IPS-NIHi11 (cell line): Measurements from ENCODE around the gene RNF213.

Experiments
- DNase-seq: peaks from one replicate; pipeline ENCODE4 v3.0.0; 2012; ENCODE audit warnings: mixed read lengths, low spot score

The RNF213 gene

DNA sequence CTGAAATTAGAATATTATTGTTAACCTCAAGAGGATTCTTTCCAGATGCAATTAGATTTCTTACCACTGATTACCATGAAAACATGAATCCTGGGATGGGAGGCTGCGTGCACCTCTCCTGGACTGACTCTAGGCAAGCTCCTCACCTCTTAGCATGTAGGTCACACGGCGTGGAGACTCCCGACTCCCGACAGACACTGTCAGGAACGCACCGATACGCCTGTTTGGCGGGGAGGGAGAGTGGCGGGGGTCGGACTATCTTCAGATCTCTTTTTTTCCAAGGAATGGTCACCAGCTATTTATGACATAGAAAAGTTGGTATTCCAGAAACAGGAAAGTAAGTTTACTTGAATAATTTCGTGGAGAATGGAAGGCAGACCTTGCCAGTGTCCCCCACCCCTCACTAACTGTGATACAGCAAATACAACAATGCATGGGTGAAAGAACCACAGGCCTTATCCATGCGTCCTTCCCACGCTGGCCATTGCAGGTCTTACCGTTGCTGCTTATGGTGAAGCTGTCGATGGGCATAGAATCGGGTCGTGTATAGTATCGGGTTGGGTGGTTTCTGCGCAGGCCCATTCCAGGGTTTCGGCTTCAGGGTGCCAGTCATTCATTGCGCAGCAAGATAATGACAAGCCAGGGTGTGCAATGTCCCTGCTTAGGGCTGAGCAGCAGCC, 91.7 kb downstream of the RNF213 start:
- DNase-seq, result no peak

- no peak for DNase-seq
Observed at GRCh38 chr17:80352991-80353665, 92.5 kb downstream of the RNF213 start.

- DNase-seq, result no peak
Observed at GRCh38 chr17:80353718-80354275, 93.1 kb downstream of the RNF213 start.

GRCh38 chr17:80354336-80354735, 93.7 kb downstream of the RNF213 start:
- no peak for DNase-seq

GRCh38 chr17:80356231-80356856, 95.7 kb downstream of the RNF213 start:
- DNase-seq, result no peak

DNA sequence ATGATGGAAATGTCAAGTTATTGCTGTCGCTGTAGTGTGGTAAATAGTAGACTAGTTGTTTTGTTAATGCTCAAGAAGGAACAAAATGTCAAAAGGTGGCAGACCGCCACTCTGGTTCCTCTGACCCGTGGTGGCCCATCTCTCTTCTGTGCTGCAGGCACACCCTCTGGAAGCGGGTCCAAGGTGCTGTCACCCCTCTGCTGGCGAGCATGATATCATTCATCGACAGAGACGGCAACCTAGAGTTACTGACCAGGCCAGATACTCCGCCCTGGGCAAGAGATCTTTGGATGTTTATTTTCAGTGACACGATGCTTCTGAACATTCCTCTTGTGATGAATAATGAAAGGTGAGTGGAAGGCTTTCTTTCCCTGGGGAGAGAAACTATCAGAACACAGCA, 97.5 kb downstream of the RNF213 start:
- DNase-seq, result no peak

- no peak for DNase-seq
Observed at GRCh38 chr17:80358861-80359260, 98.2 kb downstream of the RNF213 start.

DNA sequence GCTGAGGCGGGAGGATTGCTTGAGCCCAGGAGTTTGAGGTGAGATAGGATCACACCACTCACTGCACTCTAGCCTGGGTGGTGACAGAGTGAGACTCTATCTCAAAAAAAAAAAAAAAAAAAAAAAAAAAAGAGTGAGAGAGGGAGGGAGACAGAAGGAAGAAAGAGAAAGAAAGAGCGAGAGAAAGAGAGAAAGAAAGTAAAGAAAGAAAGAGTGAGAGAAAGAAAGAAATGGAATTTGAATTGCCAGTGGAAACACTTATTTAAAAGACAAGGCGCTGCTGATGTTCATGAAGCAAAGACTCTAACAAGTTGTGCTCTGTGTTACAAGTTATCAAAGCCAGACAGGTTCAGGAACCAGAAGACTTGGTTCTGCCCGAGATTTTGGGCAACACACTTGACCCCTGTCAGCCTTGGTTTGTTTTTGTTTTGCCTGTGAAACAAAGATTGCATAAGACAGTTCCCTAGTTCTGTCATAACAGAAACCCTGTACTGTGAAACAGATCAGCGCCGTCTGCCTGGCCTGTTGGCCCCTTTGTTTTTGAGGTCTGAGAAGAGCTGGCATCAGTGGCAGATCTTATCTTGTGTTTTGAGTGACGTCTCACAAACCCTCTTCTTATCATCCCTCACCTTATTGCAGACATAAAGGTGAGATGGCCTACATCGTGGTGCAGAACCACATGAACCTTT, 98.9 kb downstream of the RNF213 start:
- DNase-seq, result no peak

GRCh38 chr17:80360396-80360795, 99.7 kb downstream of the RNF213 start:
- DNase-seq, result no peak

DNA sequence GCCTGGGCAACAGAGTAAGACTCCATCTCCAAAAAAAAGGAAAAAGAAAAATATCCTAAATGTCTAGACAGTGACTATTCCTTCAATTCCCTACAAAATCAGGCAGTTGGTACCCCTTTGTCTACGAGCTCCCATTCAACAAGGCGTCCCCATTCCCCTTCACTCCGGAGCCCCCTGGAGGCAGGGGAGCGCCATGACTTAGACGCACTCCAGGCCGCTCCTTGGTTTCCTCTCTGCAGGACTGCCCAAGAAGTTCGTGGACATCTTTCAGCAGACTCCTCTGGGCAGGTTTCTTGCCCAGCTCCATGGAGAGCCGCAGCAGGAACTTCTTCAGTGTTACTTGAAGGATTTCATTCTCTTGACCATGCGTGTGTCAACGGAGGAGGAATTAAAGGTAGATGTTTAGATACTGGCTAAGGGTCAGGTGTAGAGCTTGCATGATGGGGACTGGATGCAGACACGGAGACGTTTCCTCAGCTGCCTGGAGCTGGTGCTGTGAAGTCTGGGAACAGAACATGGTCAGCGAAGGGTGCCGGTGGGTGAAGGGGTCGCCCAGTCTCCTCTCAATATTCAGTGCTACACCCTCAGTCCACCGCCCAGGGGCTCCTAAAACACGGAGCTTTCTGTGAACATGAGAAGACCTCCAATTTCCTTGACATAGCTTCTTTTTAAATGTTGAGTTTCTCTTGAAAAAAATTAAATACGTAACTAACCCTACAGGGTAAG, 101.0 kb downstream of the RNF213 start:
- peak; percentile 78 for DNase-seq

- DNase-seq, result no peak
Observed at GRCh38 chr17:80362428-80363119, 101.9 kb downstream of the RNF213 start.

- DNase-seq, result no peak
Observed at GRCh38 chr17:80363120-80363515, 102.5 kb downstream of the RNF213 start.

- DNase-seq, result no peak
Observed at GRCh38 chr17:80363518-80364090, 103.0 kb downstream of the RNF213 start.

- peak; percentile 64 for DNase-seq
Observed at GRCh38 chr17:80364091-80364691, 103.5 kb downstream of the RNF213 start.

- no peak for DNase-seq
Observed at GRCh38 chr17:80365001-80365965, 104.6 kb downstream of the RNF213 start.

- no peak for DNase-seq
Observed at GRCh38 chr17:80365983-80366382, 105.3 kb downstream of the RNF213 start.

- no peak for DNase-seq
Observed at GRCh38 chr17:80367503-80367902, 106.9 kb downstream of the RNF213 start.

DNA sequence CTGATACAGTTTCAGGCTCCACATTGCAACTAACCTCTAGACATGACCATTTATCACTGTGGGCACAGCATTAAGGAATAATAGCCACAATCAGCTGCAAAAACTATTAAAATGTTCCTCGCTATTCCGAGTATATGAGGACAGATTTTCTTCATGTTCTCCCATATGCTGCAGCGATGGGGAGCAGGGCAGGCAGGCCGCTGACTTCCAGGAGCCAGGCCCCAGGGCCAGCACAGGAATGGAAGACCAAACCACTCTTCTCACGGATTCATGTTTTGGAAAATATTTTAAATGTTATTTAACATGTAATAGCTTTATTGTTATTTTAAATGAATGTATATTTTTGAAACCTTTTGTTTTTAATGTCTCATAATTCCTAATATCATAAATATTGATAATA, 110.5 kb downstream of the RNF213 start:
- DNase-seq, result no peak

GRCh38 chr17:80372456-80372855, 111.8 kb downstream of the RNF213 start:
- DNase-seq, result no peak
